Activated CD8-positive, alpha-beta T cell treated with anti-CD3 and anti-CD28 coated beads for 36 hours (primary cell): ENCODE data around the gene TMED1. TPM values are rescaled to one million over a fixed set of nuclear protein-coding genes. Genes with fewer than 3 reads are reported as not detected.

Experiments used
- ATAC-seq: fragments of 200-7000 bp; cut with Tn5 transposase; one replicate; pipeline ENCODE4 v1.10.0; 2021; ENCODE audit warnings: mild to moderate bottlenecking, moderate library complexity
- CTCF ChIA-PET: fragments of 350-600 bp; sonication (Branson Sonifier 250); formaldehyde crosslinking; loops from one replicate; lab custom pipeline; 2021; ENCODE audit warnings: antibody characterized with exemption; lab: Charles Lee
- POLR2A ChIA-PET: fragments of 350-600 bp; sonication (Branson Sonifier 250); formaldehyde crosslinking; loops from one replicate; lab custom pipeline; 2021; ENCODE audit warnings: antibody characterized with exemption; lab: Charles Lee
- DNase-seq: peaks from one replicate; pipeline ENCODE4 v3.0.0-alpha.2; 2020
- H3K27ac Mint-ChIP-seq: one replicate; pipeline ENCODE4 v1.8.0; 2021; ENCODE audit warnings: mild to moderate bottlenecking, mixed read lengths
- H3K27me3 Mint-ChIP-seq: one replicate; pipeline ENCODE4 v1.8.0; 2021; ENCODE audit warnings: mixed read lengths
- H3K36me3 Mint-ChIP-seq: one replicate; pipeline ENCODE4 v1.8.0; 2021; ENCODE audit warnings: low read depth, mixed read lengths
- H3K4me1 Mint-ChIP-seq: one replicate; pipeline ENCODE4 v1.8.0; 2021; ENCODE audit warnings: low read depth, mixed read lengths
- H3K4me3 Mint-ChIP-seq: one replicate; pipeline ENCODE4 v1.8.0; 2021; ENCODE audit warnings: mild to moderate bottlenecking, moderate library complexity, mixed read lengths
- H3K9me3 Mint-ChIP-seq: one replicate; pipeline ENCODE4 v1.8.0; 2021; ENCODE audit warnings: mixed read lengths
- CTCF ChIP-seq: fragments of 200-600 bp; IDR thresholded peaks from one replicate; pipeline ENCODE4 v1.8.0; 2022; ENCODE audit warnings: antibody characterized with exemption, mild to moderate bottlenecking
- intact Hi-C: fragments of 100-400 bp; cut with micrococcal nuclease; formaldehyde crosslinking; loops from one replicate; pipeline ENCODE4 v1.10.0; 2022
- total RNA-seq, 2 experiments: library from RNA; stranded (reverse); gene quantifications; one replicate each; pipeline ENCODE4 v1.2.3, GENCODE V29; 2021

The TMED1 gene
- total RNA-seq, 2 experiments from 2014 or later: 12.9 to 15.0 TPM

- Mint-ChIP-seq H3K4me1 (no peaks in the 10 kb centered on the region), H3K4me3 (no peak overlapping the region), H3K27me3 (no peaks in the 10 kb centered on the region), H3K27ac (no peak overlapping the region), H3K36me3 (peaks cover 9% of the 10 kb centered on the region), H3K9me3 (no peaks in the 10 kb centered on the region)
- intact Hi-C loops: no loop called here
- TF ChIP-seq CTCF: peak; percentile 22
- ChIA-PET POLR2A (no interaction called here), CTCF (interaction anchor here (1.2 to 2.9 kb wide), 4 partner anchors 7 to 112 kb away, joined by 3 to 17 read pairs (median 9); partner anchors contain the start of gene DNM2)
- ATAC-seq (peak; percentile 55), DNase-seq (peak; percentile 38)
Observed at GRCh38 chr19:10828981-10829821, 6.8 kb downstream of the TMED1 start.

GRCh38 chr19:10826846-10827245, 9.2 kb downstream of the TMED1 start:
- Mint-ChIP-seq H3K27me3 (no peaks in the 10 kb centered on the region), H3K9me3 (no peaks in the 10 kb centered on the region), H3K36me3 (peaks cover 15% of the 10 kb centered on the region), H3K27ac (no peak overlapping the region), H3K4me3 (no peak overlapping the region), H3K4me1 (peaks cover under 1% of the 10 kb centered on the region)
- ChIA-PET CTCF (interaction anchor here (1.1 to 1.9 kb wide), 3 partner anchors 32 to 109 kb away, joined by 3 to 4 read pairs (median 3); partner anchors contain the start of gene DNM2), POLR2A (interaction anchor here (0.9 kb wide), 1 partner anchor 105 kb away, joined by 3 read pairs; no protein-coding TSS in a partner anchor)
- TF ChIP-seq CTCF: no peak
- DNase-seq (no peak), ATAC-seq (no peak)
- intact Hi-C loops: no loop called here

GRCh38 chr19:10826231-10826630, 9.8 kb downstream of the TMED1 start:
- Mint-ChIP-seq H3K9me3 (no peaks in the 10 kb centered on the region), H3K36me3 (peaks cover 21% of the 10 kb centered on the region), H3K27ac (no peak overlapping the region), H3K27me3 (no peaks in the 10 kb centered on the region), H3K4me1 (peaks cover 3% of the 10 kb centered on the region), H3K4me3 (no peak overlapping the region)
- intact Hi-C loops: no loop called here
- DNase-seq: no peak
- no peak for TF ChIP-seq CTCF
- CTCF ChIA-PET: interaction anchor here (1.7 kb wide), 1 partner anchor 38 kb away, joined by 3 read pairs; no protein-coding TSS in a partner anchor
- no peak for ATAC-seq
- POLR2A ChIA-PET: no interaction called here

GRCh38 chr19:10823690-10824089, 12.3 kb downstream of the TMED1 start:
- ChIA-PET CTCF (no interaction called here), POLR2A (no interaction called here)
- H3K4me1 Mint-ChIP-seq: peaks cover 6% of the 10 kb centered on the region
- no peak for TF ChIP-seq CTCF
- H3K27ac Mint-ChIP-seq: no peak overlapping the region
- intact Hi-C loops: no loop called here
- H3K9me3 Mint-ChIP-seq: no peaks in the 10 kb centered on the region
- DNase-seq (no peak), ATAC-seq (no peak)
- peaks cover 38% of the 10 kb centered on the region for H3K36me3 Mint-ChIP-seq
- no peak overlapping the region for H3K4me3 Mint-ChIP-seq
- H3K27me3 Mint-ChIP-seq: no peaks in the 10 kb centered on the region

GRCh38 chr19:10820173-10820572, 15.8 kb downstream of the TMED1 start:
- Mint-ChIP-seq H3K36me3 (peaks cover 36% of the 10 kb centered on the region), H3K27ac (peak overlapping the region; percentile 77), H3K4me1 (peaks cover 6% of the 10 kb centered on the region), H3K4me3 (no peak overlapping the region), H3K27me3 (no peaks in the 10 kb centered on the region), H3K9me3 (no peaks in the 10 kb centered on the region)
- DNase-seq (peak; percentile 24), ATAC-seq (peak; percentile 64)
- TF ChIP-seq CTCF: peak; percentile 30
- ChIA-PET POLR2A (interaction anchor here (0.6 to 1.8 kb wide), 3 partner anchors 7 to 17 kb away, joined by 3 to 6 read pairs (median 4); partner anchors contain the start of gene TMED1), CTCF (interaction anchor here (0.6 to 3.0 kb wide), 7 partner anchors 14 to 118 kb away, joined by 3 to 12 read pairs (median 4); partner anchors contain the start of genes DNM2 and QTRT1)
- intact Hi-C loops: no loop called here
